ENCODE measurements around the gene PACRG.

The PACRG gene

GRCh38 chr6:163183806-163184205 is 456.0 kb downstream of the PACRG start:
- DNase-seq, result no peak

GRCh38 chr6:163185744-163186143 is 458.0 kb downstream of the PACRG start:
- no peak for DNase-seq

GRCh38 chr6:163186527-163186926 is 458.8 kb downstream of the PACRG start:
- DNase-seq, result no peak

- no peak for DNase-seq
These were observed 459.4 kb downstream of the PACRG start for GRCh38 chr6:163187201-163187600.

GRCh38 chr6:163187606-163188005 is 459.8 kb downstream of the PACRG start:
- no peak for DNase-seq

- DNase-seq, result no peak
These were observed 461.0 kb downstream of the PACRG start for GRCh38 chr6:163188746-163189145.

- DNase-seq, result no peak
These were observed 461.8 kb downstream of the PACRG start for GRCh38 chr6:163189609-163190008.

- DNase-seq, result no peak
These were observed 463.0 kb downstream of the PACRG start for GRCh38 chr6:163190786-163191185.

GRCh38 chr6:163191704-163192537 is 464.1 kb downstream of the PACRG start:
- no peak for DNase-seq

- DNase-seq, result no peak
These were observed 464.8 kb downstream of the PACRG start for GRCh38 chr6:163192591-163192990.

GRCh38 chr6:163193326-163193725 is 465.6 kb downstream of the PACRG start:
- DNase-seq, result no peak

- DNase-seq, result no peak
These were observed 468.2 kb downstream of the PACRG start for GRCh38 chr6:163195721-163196691.

- DNase-seq, result no peak
These were observed 470.1 kb downstream of the PACRG start for GRCh38 chr6:163197839-163198238.

GRCh38 chr6:163198396-163198795 is 470.6 kb downstream of the PACRG start:
- DNase-seq, result no peak

- DNase-seq, result no peak
These were observed 471.6 kb downstream of the PACRG start for GRCh38 chr6:163199371-163199770.

GRCh38 chr6:163200289-163200688 is 472.5 kb downstream of the PACRG start:
- no peak for DNase-seq

- DNase-seq, result no peak
These were observed 472.9 kb downstream of the PACRG start for GRCh38 chr6:163200694-163201093.

- no peak for DNase-seq
These were observed 474.1 kb downstream of the PACRG start for GRCh38 chr6:163201855-163202254.

- no peak for DNase-seq
These were observed 478.4 kb downstream of the PACRG start for GRCh38 chr6:163206196-163206595.

GRCh38 chr6:163207431-163208383 is 479.9 kb downstream of the PACRG start:
- DNase-seq, result no peak

GRCh38 chr6:163209005-163209404 is 481.2 kb downstream of the PACRG start:
- no peak for DNase-seq

- DNase-seq, result no peak
These were observed 484.3 kb downstream of the PACRG start for GRCh38 chr6:163212123-163212522.
